Activated CD8-positive, alpha-beta memory T cell treated with anti-CD3 and anti-CD28 coated beads, Interleukin-2, amount 50 U/mL, for 24 hours (primary cell): ENCODE results near the gene HARBI1.

Experiments used
- DNase-seq: peaks from one replicate; pipeline ENCODE4 v3.0.0-alpha.2; 2020; ENCODE audit errors: extremely low read depth

Gene HARBI1

GRCh38 chr11:46617134-46617971 is at the start of gene HARBI1, which contains the start of gene ATG13:
Gene HARBI1 (minus strand): TSS chr11:46617227. CDS start chr11:46616237, 990 bp downstream.
Gene ATG13 (plus strand): TSS chr11:46617553. CDS start chr11:46644292, 26,739 bp downstream.
- peak; percentile 80 for DNase-seq

GRCh38 chr11:46666516-46666915 is 49.5 kb upstream of the HARBI1 start:
- DNase-seq, result no peak

- no peak for DNase-seq
Observed at GRCh38 chr11:46665356-46665755, 48.3 kb upstream of the HARBI1 start.

GRCh38 chr11:46664612-46665011 is 47.6 kb upstream of the HARBI1 start:
- DNase-seq, result no peak

GRCh38 chr11:46663277-46663940 is 46.4 kb upstream of the HARBI1 start:
- no peak for DNase-seq

DNA sequence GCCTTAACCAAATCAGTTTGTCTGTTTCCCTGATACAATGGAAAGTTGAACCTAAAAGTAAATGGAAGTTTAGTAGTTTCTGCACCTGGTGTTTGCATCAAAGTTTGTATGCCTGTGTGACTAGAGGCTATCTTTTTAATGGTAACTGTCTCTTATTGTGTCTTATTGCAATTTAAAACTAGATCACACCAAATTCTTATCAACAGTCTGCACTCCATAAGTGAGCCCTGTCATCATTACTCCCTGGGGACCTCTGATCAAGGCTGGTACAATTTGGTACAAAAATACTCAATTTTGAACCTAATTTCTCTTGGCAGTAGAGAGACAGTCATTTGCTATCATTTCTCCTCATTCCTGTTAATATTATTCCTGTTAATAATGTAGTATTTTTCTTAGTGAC is 45.3 kb upstream of the HARBI1 start:
- no peak for DNase-seq

- no peak for DNase-seq
Observed at GRCh38 chr11:46661836-46662235, 44.8 kb upstream of the HARBI1 start.

DNA sequence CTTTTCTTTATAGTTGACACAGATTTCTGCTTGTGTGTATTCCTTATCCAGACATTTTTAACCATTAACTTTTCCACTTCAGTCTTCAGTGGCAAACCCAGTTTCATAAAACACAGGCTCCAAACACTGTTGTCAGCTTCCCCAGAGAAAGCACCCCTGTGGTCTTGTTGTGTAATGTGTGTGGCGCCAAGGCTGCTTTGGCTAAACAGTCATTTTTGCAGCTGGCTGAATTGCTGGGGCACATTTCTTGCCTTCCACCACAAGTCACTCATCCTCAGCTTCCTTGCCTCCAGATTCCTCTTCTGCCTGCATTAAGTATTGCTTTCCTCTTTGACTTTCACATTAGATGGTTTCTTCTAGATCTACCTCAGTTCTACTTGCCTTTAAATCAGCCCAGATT is 42.9 kb upstream of the HARBI1 start:
- no peak for DNase-seq

- no peak for DNase-seq
Observed at GRCh38 chr11:46658259-46658658, 41.2 kb upstream of the HARBI1 start.

- no peak for DNase-seq
Observed at GRCh38 chr11:46657186-46657585, 40.2 kb upstream of the HARBI1 start.

DNA sequence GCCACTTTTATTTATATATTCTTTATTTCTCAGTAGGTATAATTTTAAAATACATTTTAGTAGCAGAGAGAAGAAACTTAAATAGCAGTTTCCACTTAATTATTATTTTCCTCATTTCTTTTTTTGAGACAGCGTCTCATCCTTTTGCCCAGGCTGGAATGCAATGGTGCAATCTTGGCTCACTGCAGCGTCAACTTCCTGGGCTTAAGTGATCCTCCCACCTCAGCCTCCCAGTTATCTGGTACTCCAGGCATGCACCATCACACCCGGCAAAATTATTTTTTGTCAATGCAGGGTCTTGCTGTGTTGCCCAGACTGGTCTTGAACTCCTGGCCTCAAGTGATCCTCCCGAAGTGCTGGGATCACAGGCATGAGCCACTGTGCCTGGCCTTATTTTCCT is 38.6 kb upstream of the HARBI1 start:
- no peak for DNase-seq

- no peak for DNase-seq
Observed at GRCh38 chr11:46649180-46649738, 32.2 kb upstream of the HARBI1 start.

DNA sequence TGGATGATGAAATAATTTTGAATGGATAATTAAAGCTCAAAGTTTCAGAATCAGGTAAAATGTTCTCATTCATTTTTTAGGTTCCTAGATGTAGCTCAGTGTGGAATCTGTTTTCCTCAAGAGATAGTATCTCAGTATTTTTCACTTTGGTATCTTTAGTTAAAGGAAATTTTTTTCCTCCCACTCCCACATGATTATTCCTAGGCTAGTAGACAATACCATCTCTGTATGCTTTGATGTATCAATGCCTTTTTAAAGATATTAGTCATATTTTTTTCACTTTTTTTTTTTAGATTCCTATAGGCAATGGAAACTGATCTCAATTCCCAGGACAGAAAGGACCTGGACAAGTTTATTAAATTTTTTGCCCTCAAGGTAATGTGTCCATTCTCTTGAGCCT is 27.0 kb upstream of the HARBI1 start:
- no peak for DNase-seq

- DNase-seq, result no peak
Observed at GRCh38 chr11:46643531-46643930, 26.5 kb upstream of the HARBI1 start.

DNA sequence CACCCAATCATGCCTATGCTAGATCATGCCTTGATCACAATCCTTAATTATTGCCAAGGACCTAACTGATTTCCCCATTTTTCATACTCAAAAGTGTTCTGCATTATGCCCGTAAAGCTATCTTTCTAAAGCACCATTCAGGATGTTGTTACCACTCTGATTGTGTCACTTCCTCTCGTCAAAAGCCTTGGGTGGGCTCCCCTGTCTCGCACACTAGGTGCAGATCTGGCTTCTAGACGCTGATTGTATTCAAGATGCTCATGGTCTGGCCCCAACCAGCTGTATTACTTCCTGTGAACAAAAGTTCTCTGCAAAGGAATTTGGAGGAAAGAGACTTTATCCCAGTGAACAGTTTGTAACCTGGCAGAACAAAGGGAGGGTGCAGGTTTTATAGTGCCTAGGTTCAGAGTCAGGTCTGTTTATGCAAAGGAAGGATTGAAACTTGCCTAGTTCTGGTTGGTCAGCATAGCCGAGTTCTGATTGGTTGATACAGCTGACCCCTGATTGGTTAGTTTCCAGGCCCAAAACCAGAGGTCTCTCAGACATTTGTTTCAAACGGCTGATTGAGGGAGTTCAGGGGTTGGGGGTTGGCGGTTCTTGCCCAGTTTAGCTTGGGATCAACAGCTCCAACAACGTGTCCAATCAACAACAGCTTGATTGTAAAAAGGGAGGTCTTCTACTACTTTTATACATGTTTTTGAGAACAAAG is 25.8 kb upstream of the HARBI1 start:
- DNase-seq, result no peak

GRCh38 chr11:46641639-46642038 is 24.6 kb upstream of the HARBI1 start:
- DNase-seq, result no peak

DNA sequence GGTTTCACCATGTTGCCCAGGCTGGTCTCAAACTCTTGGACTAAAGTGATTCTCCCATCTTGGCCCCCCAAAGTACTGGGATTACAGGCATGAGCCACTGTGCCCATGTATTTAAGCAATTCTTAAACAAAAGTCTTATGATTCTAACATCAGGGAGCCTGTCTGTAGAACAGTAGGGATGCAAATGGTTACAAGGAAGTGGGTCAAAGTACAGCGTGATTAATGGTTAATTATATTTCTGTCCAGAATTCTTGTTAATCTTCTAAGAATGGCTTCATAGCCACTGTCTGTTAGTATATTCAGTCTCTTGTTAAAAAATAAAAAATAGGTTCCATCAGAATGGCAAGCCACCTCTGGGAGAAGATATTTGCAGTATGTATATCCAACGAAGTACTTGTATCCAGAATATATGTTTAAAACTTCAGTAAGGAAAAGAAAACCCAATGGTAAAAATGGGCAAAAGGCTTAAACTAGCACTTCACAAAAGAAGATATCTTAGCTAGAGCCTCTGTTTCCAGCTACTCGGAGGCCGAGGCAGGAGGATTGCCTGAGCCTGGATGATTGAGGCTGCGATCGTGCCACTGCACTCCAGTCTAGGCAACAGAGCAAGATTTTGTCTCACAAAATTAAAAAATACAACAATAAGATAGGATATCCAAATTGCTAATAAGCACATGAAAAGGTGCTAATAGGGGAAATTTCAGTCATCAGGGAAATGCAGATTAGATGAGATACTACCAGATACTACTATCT is 23.2 kb upstream of the HARBI1 start:
- no peak for DNase-seq

DNA sequence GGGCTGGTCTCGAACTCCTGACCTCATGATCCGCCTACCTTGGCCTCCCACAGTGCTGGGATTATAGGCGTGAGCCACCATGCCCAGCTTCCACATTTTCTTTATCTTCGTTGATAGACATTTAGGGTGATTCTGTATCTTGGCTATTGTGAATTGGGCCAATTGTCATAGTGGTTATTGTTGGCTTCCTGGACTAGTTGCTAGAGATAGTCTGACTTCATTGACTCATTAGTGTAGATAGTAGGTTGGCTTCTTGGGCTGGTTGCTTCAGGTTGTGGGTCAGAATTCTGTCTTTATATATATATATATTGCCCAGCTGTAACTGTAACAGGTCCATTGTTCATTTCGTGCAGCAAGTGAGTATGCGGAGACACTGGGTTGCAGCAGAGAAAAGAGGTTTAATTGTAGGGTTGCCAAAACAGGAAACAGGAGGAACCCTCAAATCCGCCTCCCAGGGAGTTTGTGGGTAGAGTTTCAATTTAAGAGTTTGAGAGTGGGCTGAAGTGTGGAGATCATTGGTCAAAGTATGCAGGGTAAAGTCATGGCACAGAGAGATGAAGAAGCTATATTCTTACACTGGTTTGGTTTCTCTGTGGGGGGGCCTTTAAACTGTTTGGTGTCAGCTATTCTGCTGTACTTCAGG is 22.3 kb upstream of the HARBI1 start:
- DNase-seq, result no peak

GRCh38 chr11:46637546-46637945 is 20.5 kb upstream of the HARBI1 start:
- no peak for DNase-seq

GRCh38 chr11:46635557-46636139 is 18.6 kb upstream of the HARBI1 start:
- no peak for DNase-seq
